GM23338 (cell line): ENCODE measurements around the gene FBXW11. TPM values are rescaled to one million over a fixed set of nuclear protein-coding genes. Genes with fewer than 3 reads are reported as not detected.

Source experiments
- ATAC-seq: fragments of 200-7000 bp; cut with Tn5 transposase; 3 replicates; pipeline ENCODE4 v1.9.1; 2020
- DNase-seq: peaks from one replicate; pipeline ENCODE4 v3.0.0-alpha.2; 2015; ENCODE audit warnings: low spot score
- H2AFZ ChIP-seq: fragments of 200-600 bp; sonication (generic); 2 replicates; pipeline ENCODE4 v1.8.0; 2016; ENCODE audit warnings: antibody characterized with exemption, mild to moderate bottlenecking, moderate library complexity
- H3F3A ChIP-seq: fragments of 200-600 bp; sonication (generic); replicated peaks from 2 replicates; pipeline ENCODE4 v1.8.0; 2017; ENCODE audit warnings: antibody characterized with exemption, mixed run types, low read depth
- H3K27ac ChIP-seq: fragments of 200-600 bp; sonication (generic); 2 replicates; pipeline ENCODE4 v1.6.1; 2016; ENCODE audit warnings: low read depth
- H3K27me3 ChIP-seq: fragments of 200-600 bp; sonication (generic); 2 replicates; pipeline ENCODE4 v1.8.0; 2016; ENCODE audit warnings: mild to moderate bottlenecking, mixed run types, moderate library complexity; ENCODE audit not compliant: insufficient read depth
- H3K36me3 ChIP-seq: fragments of 200-600 bp; sonication (generic); 2 replicates; pipeline ENCODE4 v1.8.0; 2016; ENCODE audit warnings: mild to moderate bottlenecking; ENCODE audit not compliant: insufficient read depth
- H3K4me1 ChIP-seq: fragments of 200-600 bp; sonication (generic); 2 replicates; pipeline ENCODE4 v1.8.0; 2016; ENCODE audit warnings: mild to moderate bottlenecking, moderate library complexity; ENCODE audit not compliant: insufficient read depth
- H3K4me2 ChIP-seq: fragments of 200-600 bp; sonication (generic); 2 replicates; pipeline ENCODE4 v1.7.1; 2017; ENCODE audit warnings: mixed run types
- H3K4me3 ChIP-seq: fragments of 200-600 bp; sonication (generic); 2 replicates; pipeline ENCODE4 v1.6.1; 2016; ENCODE audit warnings: mixed run types
- H3K79me2 ChIP-seq: fragments of 200-600 bp; sonication (generic); replicated peaks from 2 replicates; pipeline ENCODE4 v1.8.0; 2017; ENCODE audit warnings: mild to moderate bottlenecking; ENCODE audit not compliant: insufficient read depth
- H3K9me2 ChIP-seq: fragments of 200-600 bp; sonication (generic); 2 replicates; pipeline ENCODE4 v1.8.0; 2017; ENCODE audit not compliant: insufficient read depth
- H4K20me1 ChIP-seq: fragments of 200-600 bp; sonication (generic); replicated peaks from 2 replicates; pipeline ENCODE4 v1.8.0; 2017; ENCODE audit warnings: mild to moderate bottlenecking; ENCODE audit not compliant: insufficient read depth
- H3K27ac Mint-ChIP-seq: 2 replicates; pipeline ENCODE4 v1.8.0; 2020; ENCODE audit warnings: inconsistent platforms, mild to moderate bottlenecking, moderate library complexity, mixed read lengths
- H3K27me3 Mint-ChIP-seq: 3 replicates; pipeline ENCODE4 v1.8.0; 2022; ENCODE audit warnings: low read depth, mild to moderate bottlenecking, moderate library complexity, mixed read lengths, inconsistent platforms; ENCODE audit not compliant: insufficient read depth, poor library complexity
- H3K36me3 Mint-ChIP-seq: 3 replicates; pipeline ENCODE4 v1.8.0; 2021; ENCODE audit warnings: low read depth, mild to moderate bottlenecking, inconsistent platforms, moderate library complexity, mixed read lengths
- H3K4me1 Mint-ChIP-seq: 3 replicates; pipeline ENCODE4 v1.8.0; 2020; ENCODE audit warnings: mild to moderate bottlenecking, inconsistent platforms, mixed read lengths
- H3K4me3 Mint-ChIP-seq: 3 replicates; pipeline ENCODE4 v1.8.0; 2021; ENCODE audit warnings: moderate library complexity, mild to moderate bottlenecking, inconsistent platforms, mixed read lengths
- H3K9me3 Mint-ChIP-seq: 3 replicates; pipeline ENCODE4 v1.8.0; 2020; ENCODE audit warnings: moderate library complexity, mild to moderate bottlenecking, inconsistent platforms, mixed read lengths
- CTCF ChIP-seq, 2 experiments: fragments of 200-600 bp in 1 of 2; sonication (generic) in 1 of 2; conservative IDR thresholded peaks; 2 replicates each; pipeline versions ENCODE4 v1.5.1 to v1.6.1; 2016 to 2017; ENCODE audit warnings: antibody characterized with exemption in 2 of 2, low read depth in 2 of 2, mild to moderate bottlenecking in 2 of 2, moderate library complexity in 1 of 2
- ETS1 ChIP-seq: IDR thresholded peaks from 2 replicates; pipeline ENCODE4 v1.6.1; 2016; ENCODE audit warnings: antibody characterized with exemption
- EZH2phosphoT487 ChIP-seq: fragments of 200-600 bp; sonication (generic); IDR thresholded peaks from one replicate; pipeline ENCODE4 v1.8.1; 2018; ENCODE audit warnings: antibody characterized with exemption; ENCODE audit not compliant: unreplicated experiment
- NANOG ChIP-seq: IDR thresholded peaks from 2 replicates; pipeline ENCODE4 v1.6.1; 2016; ENCODE audit warnings: antibody characterized with exemption, borderline replicate concordance
- POLR2AphosphoS5 ChIP-seq: IDR thresholded peaks from 2 replicates; pipeline ENCODE4 v1.6.1; 2016; ENCODE audit warnings: antibody characterized with exemption, low read depth
- ZNF114 ChIP-seq: fragments of 250-450 bp; sonication (Bioruptor Pico); IDR thresholded peaks from 2 replicates; pipeline ENCODE4 v1.5.0; 2020; ENCODE audit warnings: mild to moderate bottlenecking, moderate library complexity
- polyA plus RNA-seq: library from polyadenylated mRNA; unstranded; fragments of >200 nt; fragmentation: Nextera tagmentation; extraction: Ambion mirVana; gene quantifications from 2 replicates; pipeline ENCODE4 v1.2.1, GENCODE V29; 2016
- total RNA-seq: library from RNA; depleted of rRNA; stranded (reverse); fragments of >200 nt; shearing (Covaris generic); gene quantifications from 2 replicates; pipeline ENCODE4 v1.2.3, GENCODE V29; 2014

FBXW11 gene
- total and polyA plus RNA-seq, 2 experiments from 2014 or later: 45.0 to 88.0 TPM

- no peak overlapping the region for H2AFZ ChIP-seq
- H3K36me3 ChIP-seq: peaks cover 7% of the 10 kb centered on the region; the same call in 1 of the 2 replicates
- H3K79me2 ChIP-seq: no peaks in the 10 kb centered on the region
- H3K9me2 ChIP-seq: no peaks in the 10 kb centered on the region
- H3F3A ChIP-seq: no peaks in the 10 kb centered on the region; the same call in 1 of the 2 replicates
- H3K4me1 Mint-ChIP-seq: peaks cover 23% of the 10 kb centered on the region
- H3K4me3 Mint-ChIP-seq: no peak overlapping the region
- peaks cover 23% of the 10 kb centered on the region for H3K36me3 Mint-ChIP-seq
- TF ChIP-seq CTCF (conservative IDR thresholded peaks at IDR 0.05; ENCODE audit: low read depth in 2 of 2) (peak; percentile 14 to 24; a peak in 3 of 4 replicates), ZNF114 (CRISPR knock-in tag) (no peak), POLR2AphosphoS5 (no peak), ETS1 (no peak)
- H3K27me3 ChIP-seq: no peaks in the 10 kb centered on the region
- H3K27me3 Mint-ChIP-seq: peaks cover 7% of the 10 kb centered on the region
- H3K27ac Mint-ChIP-seq: no peak overlapping the region
- no peak overlapping the region for H3K27ac ChIP-seq
- no peaks in the 10 kb centered on the region for H4K20me1 ChIP-seq
- peaks cover 17% of the 10 kb centered on the region for H3K4me1 ChIP-seq
- DNase-seq (peak; percentile 70), ATAC-seq (no peak)
- H3K4me3 ChIP-seq: no peak overlapping the region
- H3K9me3 Mint-ChIP-seq: peaks cover 2% of the 10 kb centered on the region; the same call in 1 of the 3 replicates
- H3K4me2 ChIP-seq: no peak overlapping the region; the same call in 1 of the 2 replicates
Measured at GRCh38 chr5:172049226-172049796, 42.9 kb upstream of the FBXW11 start.

- H3K27me3 ChIP-seq: no peaks in the 10 kb centered on the region
- H3K36me3 ChIP-seq: peaks cover 7% of the 10 kb centered on the region; the same call in 1 of the 2 replicates
- DNase-seq (no peak), ATAC-seq (no peak)
- H3K27ac ChIP-seq: no peak overlapping the region
- Mint-ChIP-seq H3K36me3 (peaks cover 23% of the 10 kb centered on the region), H3K27me3 (peaks cover 7% of the 10 kb centered on the region), H3K4me3 (no peak overlapping the region), H3K9me3 (peaks cover 2% of the 10 kb centered on the region; the same call in 1 of the 3 replicates), H3K4me1 (peaks cover 23% of the 10 kb centered on the region), H3K27ac (no peak overlapping the region; the same call in 1 of the 2 replicates)
- no peaks in the 10 kb centered on the region for H4K20me1 ChIP-seq
- H2AFZ ChIP-seq: no peak overlapping the region
- TF ChIP-seq ZNF114 (CRISPR knock-in tag): no peak
- no peak for TF ChIP-seq EZH2phosphoT487
- TF ChIP-seq ETS1: no peak
- no peak for TF ChIP-seq NANOG
- no peak overlapping the region for H3K4me3 ChIP-seq
- H3F3A ChIP-seq: peaks cover under 1% of the 10 kb centered on the region; the same call in 1 of the 2 replicates
- H3K79me2 ChIP-seq: no peaks in the 10 kb centered on the region
- no peak overlapping the region; the same call in 1 of the 2 replicates for H3K4me2 ChIP-seq
- peaks cover 17% of the 10 kb centered on the region for H3K4me1 ChIP-seq
- H3K9me2 ChIP-seq: no peaks in the 10 kb centered on the region
Measured at GRCh38 chr5:172048539-172049101, 42.2 kb upstream of the FBXW11 start.
